Posterior cingulate gyrus (tissue), 11 donors: ENCODE measurements around the gene FUT2.
"Not testable (repeated sequence)": the region's sequence is repeated elsewhere in the genome, so short reads cannot be mapped to it uniquely, and the experiment has no call there.

Experiments used
- DNase-seq, 10 donors: peaks; one replicate each; pipeline versions ENCODE4 v3.0.0 to v3.0.0-alpha.2; 2020 to 2021; ENCODE audit warnings: mixed read lengths in 3 of 10
- intact Hi-C: fragments of 100-400 bp; cut with DNase I; formaldehyde crosslinking; loops from one replicate; pipeline ENCODE4 v1.15.1; 2023

FUT2 gene

GRCh38 chr19:48689449-48689848, 6.3 kb upstream of the FUT2 start:
- intact Hi-C loops: no loop called here
- DNase-seq: peak in 1 of 10 donors; percentile 37

GRCh38 chr19:48693629-48694028, 2.1 kb upstream of the FUT2 start:
- DNase-seq, intact Hi-C loops: not testable (repeated sequence)

- DNase-seq: peak in 1 of 10 donors; percentile 84
- intact Hi-C loops: no loop called here
These were observed 711 bp downstream of the FUT2 start for GRCh38 chr19:48696353-48697010.

- no peak for DNase-seq
- intact Hi-C loops: no loop called here
These were observed 2.3 kb downstream of the FUT2 start for GRCh38 chr19:48698046-48698445.

- no peak for DNase-seq
- intact Hi-C loops: no loop called here
These were observed 6.9 kb downstream of the FUT2 start for GRCh38 chr19:48702701-48703100.

GRCh38 chr19:48703316-48703715, 7.5 kb downstream of the FUT2 start:
- no peak for DNase-seq
- intact Hi-C loops: no loop called here

- intact Hi-C loops: no loop called here
- DNase-seq: no peak
These were observed 9.7 kb downstream of the FUT2 start for GRCh38 chr19:48705431-48705830.

GRCh38 chr19:48708471-48708870, 12.7 kb downstream of the FUT2 start:
- no peak for DNase-seq
- intact Hi-C loops: no loop called here

- DNase-seq: no peak
- intact Hi-C loops: loop anchor here (5.0 kb wide), 1 partner anchor 34 kb away; no protein-coding TSS in a partner anchor
These were observed 15.4 kb downstream of the FUT2 start for GRCh38 chr19:48711106-48711662.

- intact Hi-C loops: loop anchor here (5.0 kb wide), 1 partner anchor 36 kb away; no protein-coding TSS in a partner anchor
- no peak for DNase-seq
These were observed 17.5 kb downstream of the FUT2 start for GRCh38 chr19:48713041-48713863.

GRCh38 chr19:48713864-48714755, 18.3 kb downstream of the FUT2 start:
- intact Hi-C loops: loop anchor here (5.0 kb wide), 1 partner anchor 37 kb away; no protein-coding TSS in a partner anchor

GRCh38 chr19:48714759-48715675, 19.2 kb downstream of the FUT2 start:
- DNase-seq: no peak

More at GRCh38 chr19:48713864-48714755, 18.3 kb downstream of the FUT2 start:
- peak; percentile 97 to 100 (median 99) for DNase-seq

GRCh38 chr19:48715681-48716171, 20.0 kb downstream of the FUT2 start:
- DNase-seq: peak in 1 of 10 donors; percentile 72
- intact Hi-C loops: no loop called here

More at GRCh38 chr19:48714759-48715675, 19.2 kb downstream of the FUT2 start:
- intact Hi-C loops: loop anchor here (5.0 kb wide), 1 partner anchor 38 kb away; no protein-coding TSS in a partner anchor

- peak; percentile 38 to 97 (median 77) for DNase-seq
- intact Hi-C loops: no loop called here
These were observed 21.0 kb downstream of the FUT2 start for GRCh38 chr19:48716562-48717291.

- DNase-seq, intact Hi-C loops: not testable (repeated sequence)
These were observed 22.3 kb downstream of the FUT2 start for GRCh38 chr19:48718106-48718505.

- DNase-seq: peak in 1 of 10 donors; percentile 59
- intact Hi-C loops: no loop called here
These were observed 23.0 kb downstream of the FUT2 start for GRCh38 chr19:48718711-48719231.

- DNase-seq: peak in 2 of 10 donors; percentile 79 to 88
- intact Hi-C loops: loop anchor here (5.0 kb wide), 1 partner anchor 72 kb away; the partner anchor contains the start of gene CA11
These were observed 23.7 kb downstream of the FUT2 start, which contains the start of gene MAMSTR for GRCh38 chr19:48719263-48720171. MAMSTR (minus strand) TSS chr19:48719725; CDS start chr19:48719031, 694 bp downstream.
